Middle frontal gyrus (tissue), 1 donor: ENCODE results near the gene ZNF841.
"Not testable (repeated sequence)": the region's sequence is repeated elsewhere in the genome, so short reads cannot be mapped to it uniquely, and the experiment has no call there.

ENCODE experiments used
- DNase-seq: peaks from one replicate; pipeline ENCODE4 v3.0.0-alpha.2; 2015; ENCODE audit warnings: low spot score; ENCODE audit errors: extremely low spot score

The ZNF841 gene

GRCh38 chr19:52095172-52096014 is at the start of gene ZNF841:
Gene ZNF841 (minus strand): TSS chr19:52095765. CDS start chr19:52084801, 10,964 bp downstream.
- peak; percentile 77 for DNase-seq

- no peak for DNase-seq
Observed at GRCh38 chr19:52142001-52142595, 46.5 kb upstream of the ZNF841 start.

DNA sequence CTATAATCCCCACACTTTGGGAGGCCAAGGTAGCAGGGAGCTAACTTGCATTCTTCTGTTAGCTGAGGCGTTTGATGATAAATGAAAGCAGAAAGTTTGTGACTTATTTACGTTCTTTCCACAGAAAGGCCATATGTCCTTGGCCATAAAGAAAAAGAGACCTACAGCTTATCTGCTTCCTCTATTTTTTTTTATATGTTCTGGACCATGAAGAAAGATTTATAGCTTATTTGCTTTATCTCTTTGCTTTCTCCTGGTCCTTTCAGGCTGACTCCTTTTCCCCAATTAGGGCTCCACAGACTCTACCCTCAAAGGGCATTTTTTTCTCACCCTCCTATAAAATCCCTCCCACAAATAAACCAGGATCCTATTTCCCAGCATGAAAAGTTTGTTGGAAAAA is 45.6 kb upstream of the ZNF841 start:
- no peak for DNase-seq

DNA sequence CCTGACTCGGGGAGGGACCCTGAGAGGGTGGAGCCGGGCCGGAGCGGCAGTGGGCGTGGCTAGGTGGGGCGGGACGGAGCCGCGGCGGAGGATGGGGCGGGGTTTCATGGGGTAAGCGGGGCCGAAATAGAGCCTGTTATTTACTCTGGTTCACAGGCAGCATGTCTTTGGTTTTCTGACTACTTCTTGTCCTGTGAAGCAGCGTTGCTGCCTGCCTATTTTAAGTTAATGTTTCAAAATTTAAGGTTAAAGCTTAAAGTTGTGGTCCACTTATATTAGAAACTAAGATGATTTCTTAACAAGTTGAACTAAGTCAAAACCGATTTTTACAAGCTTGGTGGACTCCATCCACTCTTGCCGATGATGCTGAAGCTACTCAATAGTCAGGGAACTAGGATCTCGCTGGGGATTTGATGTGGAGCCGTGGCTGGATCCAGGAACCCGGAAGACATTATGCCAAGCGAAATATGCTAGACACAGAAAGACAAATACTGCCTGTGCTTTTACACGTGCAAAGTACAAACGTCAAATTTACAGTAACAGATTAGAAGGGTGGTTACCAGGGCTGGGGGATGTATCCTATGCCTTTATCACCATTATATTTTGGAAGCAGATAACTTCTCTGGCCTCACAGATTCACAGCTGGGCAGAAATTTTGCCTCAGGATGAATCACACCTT is 44.6 kb upstream of the ZNF841 start:
- DNase-seq: no peak

GRCh38 chr19:52139252-52140031 is 43.9 kb upstream of the ZNF841 start, which contains the start of gene ZNF616:
Gene ZNF616 (minus strand): TSS chr19:52139938. CDS start chr19:52130512, 9,426 bp downstream.
- peak; percentile 93 for DNase-seq

- no peak for DNase-seq
Observed at GRCh38 chr19:52138983-52139251, 43.4 kb upstream of the ZNF841 start.

DNA sequence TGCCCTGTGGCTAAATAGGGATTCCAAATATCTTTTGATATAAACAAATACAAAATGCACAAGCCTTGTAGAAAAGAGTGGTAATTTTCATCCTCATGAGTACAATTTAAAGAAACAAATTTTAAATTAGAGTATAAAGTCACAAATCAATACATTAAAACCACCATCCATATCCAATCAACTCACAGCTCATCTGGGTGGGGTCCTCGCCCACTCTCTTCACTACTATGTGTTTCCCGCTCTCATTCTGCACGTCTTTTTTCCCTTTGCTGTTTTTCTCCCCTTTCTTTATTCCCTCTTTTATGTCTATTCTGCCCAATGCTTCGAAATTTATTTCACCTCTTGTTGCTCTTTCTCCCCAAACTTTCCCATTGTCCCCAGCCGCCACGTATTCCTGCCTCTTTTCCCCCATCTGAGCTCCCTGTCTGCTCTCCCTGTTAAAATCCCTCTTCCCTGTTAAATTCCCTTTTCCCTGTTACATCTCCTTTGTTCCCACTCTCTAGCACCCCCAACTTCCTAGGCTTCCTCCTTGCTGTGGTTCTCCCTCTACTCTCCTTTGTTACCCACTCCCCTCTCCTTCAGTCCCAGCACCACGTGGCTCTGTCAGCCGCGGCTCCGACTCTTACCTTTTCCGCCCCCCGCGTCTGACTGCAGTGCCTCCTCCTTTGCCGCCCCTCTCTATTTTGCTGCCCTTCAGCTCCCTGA is 42.9 kb upstream of the ZNF841 start:
- no peak for DNase-seq

- DNase-seq: no peak
Observed at GRCh38 chr19:52120286-52120685, 24.7 kb upstream of the ZNF841 start.

DNA sequence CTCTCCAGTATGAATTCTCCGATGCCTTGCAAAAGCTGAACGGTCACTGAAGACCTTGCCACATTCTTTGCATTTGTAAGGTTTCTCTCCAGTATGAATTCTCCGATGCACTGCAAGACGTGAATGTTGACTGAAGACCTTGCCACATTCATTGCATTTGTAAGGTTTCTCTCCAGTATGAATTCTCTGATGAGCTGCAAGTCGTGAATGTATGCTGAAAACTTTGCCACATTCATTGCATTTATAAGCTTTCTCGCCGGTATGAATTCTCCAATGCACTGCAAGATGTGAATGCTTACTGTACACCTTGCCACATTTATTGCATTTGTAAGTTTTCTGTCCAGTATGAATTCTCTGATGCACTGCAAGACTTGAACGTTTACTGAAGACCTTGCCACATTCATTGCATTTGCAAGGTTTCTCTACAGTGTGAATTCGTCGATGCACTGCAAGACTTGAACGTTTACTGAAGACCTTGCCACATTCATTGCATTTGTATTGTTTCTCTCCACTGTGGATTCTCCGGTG is 20.0 kb upstream of the ZNF841 start:
- DNase-seq: no peak

DNA sequence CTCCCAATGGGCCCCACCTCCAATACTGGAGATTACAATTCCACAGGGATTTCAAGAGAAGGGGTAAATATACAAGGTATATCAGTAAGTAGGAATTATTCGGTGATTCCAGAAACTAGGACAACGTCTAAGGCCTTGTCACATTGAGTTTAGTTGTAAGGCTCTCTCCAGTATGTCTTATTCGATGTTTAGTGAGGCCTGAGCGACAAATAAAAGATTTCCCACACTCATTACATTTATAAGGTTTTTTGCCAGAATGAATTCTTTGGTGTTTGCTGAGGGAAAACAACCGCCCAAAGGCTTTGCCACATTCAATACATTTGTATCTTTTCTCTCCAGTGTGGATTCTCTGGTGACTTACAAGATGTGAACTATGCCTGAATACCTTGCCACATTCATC is 19.1 kb upstream of the ZNF841 start:
- no peak for DNase-seq

GRCh38 chr19:52112624-52113023 is 17.1 kb upstream of the ZNF841 start:
- DNase-seq: no peak

DNA sequence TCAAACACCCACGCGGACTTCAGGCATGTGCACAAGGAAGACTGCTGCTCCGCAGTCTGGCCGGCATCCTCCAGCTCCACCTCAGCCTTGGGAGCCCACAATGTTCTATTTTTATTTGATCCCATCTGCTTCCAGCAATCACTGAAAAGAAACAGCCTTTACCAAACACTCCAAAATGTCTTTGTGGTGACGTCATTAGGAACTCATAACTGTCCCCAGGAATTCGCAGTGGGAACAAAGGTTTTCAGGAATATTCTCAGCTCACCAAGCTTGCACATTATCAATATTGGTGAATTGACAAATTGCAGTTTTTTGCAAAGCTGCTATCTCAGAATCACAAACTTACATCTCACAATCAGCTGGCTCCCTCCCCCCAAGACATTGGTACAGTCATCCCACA is 15.2 kb upstream of the ZNF841 start:
- no peak for DNase-seq

GRCh38 chr19:52102782-52103181 is 7.2 kb upstream of the ZNF841 start:
- no peak for DNase-seq

DNA sequence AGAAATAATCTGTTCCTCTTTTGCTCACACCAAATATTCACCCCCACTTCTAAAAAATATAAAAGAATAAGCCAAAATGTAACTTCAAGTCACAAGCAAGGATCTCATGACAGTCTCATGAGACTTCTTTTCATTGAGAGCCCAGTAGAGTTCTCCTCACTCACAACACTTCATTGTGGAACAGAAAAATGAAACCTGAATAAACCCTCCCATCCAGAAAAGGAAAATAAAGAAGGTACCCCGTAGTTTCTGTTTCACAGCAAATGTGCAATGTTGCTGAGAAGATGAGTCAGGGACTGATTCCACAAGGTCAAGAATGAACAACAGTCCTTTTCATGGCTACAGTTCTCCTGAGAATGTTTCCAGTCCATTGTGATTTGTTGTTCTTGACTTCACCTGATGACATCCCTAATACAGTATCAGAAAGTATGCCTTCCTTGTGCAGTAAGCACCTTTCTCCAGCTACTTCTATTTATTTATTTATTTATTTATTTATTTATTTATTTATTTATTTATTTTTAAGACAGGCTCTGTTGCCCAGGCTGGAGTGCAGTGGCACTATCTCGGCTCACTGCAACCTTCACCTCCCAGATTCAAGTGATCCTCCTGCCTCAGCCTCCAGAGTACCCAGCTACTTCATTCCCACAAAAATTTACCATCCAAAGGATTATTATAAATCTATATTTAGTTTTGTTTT is 6.4 kb upstream of the ZNF841 start:
- DNase-seq: no peak

DNA sequence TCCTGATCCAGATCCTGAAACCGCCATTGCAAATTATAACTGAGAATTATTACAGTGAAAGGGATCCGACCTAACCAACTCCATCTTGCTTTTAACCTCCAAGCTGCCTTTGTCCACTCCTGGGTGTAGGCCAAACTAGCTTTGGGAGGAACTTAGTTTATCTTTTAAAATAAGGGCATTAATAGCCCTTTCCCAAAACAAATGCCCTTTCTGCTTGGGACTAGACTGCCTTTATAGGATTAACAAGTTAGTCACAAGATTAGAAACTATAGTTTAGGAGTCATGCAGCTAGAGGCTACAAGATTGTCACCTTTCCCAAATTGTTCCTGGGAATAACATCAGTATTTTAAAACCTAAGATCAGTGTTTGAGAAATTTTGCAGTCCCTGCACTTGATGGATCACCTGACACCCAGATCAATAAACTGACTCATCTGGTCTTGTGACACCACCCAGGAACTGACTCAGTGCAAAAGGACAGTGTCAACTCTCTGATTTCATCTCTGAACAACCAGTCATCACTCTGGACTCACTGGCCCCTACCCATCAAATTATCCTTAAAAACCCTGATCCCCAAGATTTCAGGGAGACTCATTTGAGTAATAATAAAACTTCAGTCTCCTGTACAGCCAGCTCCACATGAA is 4.1 kb upstream of the ZNF841 start:
- DNase-seq: no peak

DNA sequence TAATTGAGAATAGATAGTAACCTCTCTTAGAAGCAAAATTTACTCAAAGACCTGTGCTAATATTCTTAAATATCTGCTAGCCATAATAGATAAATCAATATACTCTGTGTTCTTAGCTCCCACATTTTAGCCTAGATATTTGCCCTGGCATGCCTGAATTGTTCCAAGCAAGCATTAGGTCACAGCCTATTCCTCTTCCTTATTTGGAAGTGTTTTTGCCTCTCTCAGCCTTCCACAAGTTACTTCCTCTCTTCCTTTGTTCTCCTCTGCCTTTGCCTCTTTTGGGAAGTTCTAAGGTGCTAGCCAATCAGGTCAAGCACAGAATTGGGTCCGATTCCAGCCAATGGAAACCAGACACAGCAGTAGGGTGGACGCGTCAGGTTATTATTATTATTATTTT is 851 bp upstream of the ZNF841 start:
- DNase-seq: not testable (repeated sequence)

DNA sequence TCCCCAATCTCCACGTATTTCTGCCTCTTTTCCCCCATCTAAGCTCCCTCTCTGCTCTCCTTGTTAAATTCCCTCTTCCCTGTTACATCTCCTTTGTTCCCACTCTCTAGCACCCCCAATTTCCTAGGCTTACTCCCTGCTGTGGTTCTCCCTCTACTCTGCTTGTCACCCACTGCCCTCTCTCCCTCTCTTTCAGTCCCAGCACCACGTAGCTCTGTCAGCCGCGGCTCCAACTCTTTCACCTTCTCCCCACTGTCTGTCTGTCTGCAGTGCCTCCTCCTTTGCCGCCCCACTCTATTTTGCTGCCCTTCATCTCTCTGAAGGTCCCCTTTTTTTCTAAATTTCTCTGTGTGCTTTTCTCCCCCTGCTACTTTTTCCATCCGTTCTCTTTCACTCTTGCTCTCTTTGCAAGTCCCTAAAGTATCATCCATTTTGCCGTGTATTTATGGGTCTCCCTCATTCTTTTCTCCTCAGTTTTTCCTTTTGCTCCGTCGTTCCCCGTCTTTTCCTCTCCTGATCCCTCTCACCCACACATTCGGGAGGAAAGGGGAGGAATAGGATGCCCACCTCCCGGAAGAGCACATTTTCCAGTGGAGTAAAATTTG is 937 bp downstream of the ZNF841 start:
- DNase-seq: no peak

DNA sequence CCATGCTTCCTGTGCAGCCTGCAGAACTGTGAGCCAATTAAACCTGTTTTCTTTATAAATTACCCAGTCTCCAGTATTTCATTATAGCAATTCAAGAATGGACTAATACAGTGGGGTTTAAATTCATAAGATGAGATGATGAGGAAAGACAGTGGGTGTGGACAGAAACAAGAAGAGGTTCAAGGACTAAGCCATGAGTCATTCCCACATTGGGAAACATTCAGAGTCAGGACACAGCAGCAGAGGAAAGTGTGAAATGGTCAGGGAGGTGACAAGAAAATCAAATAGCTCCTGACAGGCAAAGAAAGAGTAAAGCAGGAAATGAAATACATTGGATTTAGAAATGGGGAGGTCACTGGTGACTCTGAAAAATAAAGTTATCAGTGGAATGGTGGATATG is 9.1 kb downstream of the ZNF841 start:
- DNase-seq: no peak

DNA sequence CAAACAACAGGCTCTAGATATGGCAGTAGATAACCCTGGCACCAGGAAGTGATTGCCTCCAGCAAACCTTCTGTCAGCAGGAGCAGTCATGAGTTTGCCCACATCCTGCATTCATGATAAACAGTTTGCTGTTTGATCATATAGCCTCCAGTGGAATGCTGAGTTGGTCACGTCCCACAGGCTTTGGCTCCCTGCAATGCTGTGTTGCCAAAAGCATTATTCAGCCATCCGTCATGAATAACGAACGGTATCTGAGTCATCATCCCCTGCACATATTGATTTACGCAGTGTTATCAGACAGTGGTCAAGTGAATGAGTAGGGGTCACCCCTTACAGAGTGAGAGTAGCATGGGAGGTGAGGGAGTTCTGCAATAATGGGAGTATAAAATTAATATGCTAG is 25.1 kb downstream of the ZNF841 start:
- no peak for DNase-seq
